Ishikawa (cell line): ENCODE measurements around the gene ACBD5.

Source experiments
- CEBPB ChIP-seq: IDR thresholded peaks from 2 replicates; pipeline ENCODE4 v1.6.1; 2012
- CREB1 ChIP-seq: IDR thresholded peaks from 2 replicates; pipeline ENCODE4 v1.6.1; 2012; ENCODE audit warnings: low read depth
- EGR1 ChIP-seq: IDR thresholded peaks from 2 replicates; pipeline ENCODE4 v1.6.1; 2012
- EP300 ChIP-seq: IDR thresholded peaks from 2 replicates; pipeline ENCODE4 v1.6.1; 2012; ENCODE audit warnings: borderline replicate concordance
- FOXM1 ChIP-seq: IDR thresholded peaks from 2 replicates; pipeline ENCODE4 v1.6.1; 2012; ENCODE audit warnings: low read depth, borderline replicate concordance
- NFIC ChIP-seq: IDR thresholded peaks from 2 replicates; pipeline ENCODE4 v1.6.1; 2012
- RAD21 ChIP-seq: IDR thresholded peaks from 2 replicates; pipeline ENCODE4 v1.6.1; 2012; ENCODE audit warnings: low read depth
- TAF1 ChIP-seq: IDR thresholded peaks from 2 replicates; pipeline ENCODE4 v1.6.1; 2012; ENCODE audit warnings: low read depth, mild to moderate bottlenecking
- TCF12 ChIP-seq: IDR thresholded peaks from 2 replicates; pipeline ENCODE4 v1.6.1; 2012; ENCODE audit warnings: low read depth
- TEAD4 ChIP-seq: IDR thresholded peaks from 2 replicates; pipeline ENCODE4 v1.6.1; 2012
- YY1 ChIP-seq: IDR thresholded peaks from 2 replicates; pipeline ENCODE4 v1.6.1; 2012; ENCODE audit warnings: low read depth
- ZBTB7A ChIP-seq: IDR thresholded peaks from 2 replicates; pipeline ENCODE4 v1.6.1; 2012; ENCODE audit warnings: low read depth
- TF ChIP-seq, protein P1 (sequence below): IDR thresholded peaks from 2 replicates; pipeline ENCODE4 v1.6.1; 2012
- TF ChIP-seq, protein P2 (sequence below): IDR thresholded peaks from 2 replicates; pipeline ENCODE4 v1.6.1; 2012; ENCODE audit warnings: low read depth, mild to moderate bottlenecking
- TF ChIP-seq, protein P3 (sequence below): IDR thresholded peaks from 2 replicates; pipeline ENCODE4 v1.6.1; 2012

ACBD5 gene

DNA sequence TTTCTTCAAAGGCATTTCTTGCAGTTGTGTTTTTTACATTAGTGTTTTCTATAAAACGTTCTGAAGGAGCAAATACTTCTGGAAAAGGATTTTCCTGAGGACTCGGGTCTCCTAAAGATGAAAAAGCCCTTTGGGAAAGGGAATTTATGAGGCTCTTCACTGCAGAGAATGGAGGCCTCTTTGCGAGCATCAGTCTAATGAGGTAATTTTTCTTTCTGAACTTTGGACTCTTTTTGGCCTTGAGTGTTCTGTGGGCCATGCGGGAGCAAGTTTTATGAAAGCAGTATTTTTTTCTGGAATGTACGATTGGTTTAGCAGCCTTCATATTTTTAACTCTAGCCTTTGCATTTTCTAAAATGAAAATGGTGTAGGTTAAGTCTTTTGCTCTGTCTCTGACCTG lies 6.4 kb upstream of the ACBD5 start:
- TF ChIP-seq RAD21 (no peak), CEBPB (no peak), YY1 (no peak), TAF1 (no peak), EP300 (no peak), NFIC (no peak), CREB1 (no peak), TEAD4 (no peak), ZBTB7A (no peak), TCF12 (no peak), EGR1 (no peak), FOXM1 (no peak)
- TF ChIP-seq, protein P1, sequence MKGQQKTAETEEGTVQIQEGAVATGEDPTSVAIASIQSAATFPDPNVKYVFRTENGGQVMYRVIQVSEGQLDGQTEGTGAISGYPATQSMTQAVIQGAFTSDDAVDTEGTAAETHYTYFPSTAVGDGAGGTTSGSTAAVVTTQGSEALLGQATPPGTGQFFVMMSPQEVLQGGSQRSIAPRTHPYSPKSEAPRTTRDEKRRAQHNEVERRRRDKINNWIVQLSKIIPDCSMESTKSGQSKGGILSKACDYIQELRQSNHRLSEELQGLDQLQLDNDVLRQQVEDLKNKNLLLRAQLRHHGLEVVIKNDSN = no peak
- TF ChIP-seq, protein P2, sequence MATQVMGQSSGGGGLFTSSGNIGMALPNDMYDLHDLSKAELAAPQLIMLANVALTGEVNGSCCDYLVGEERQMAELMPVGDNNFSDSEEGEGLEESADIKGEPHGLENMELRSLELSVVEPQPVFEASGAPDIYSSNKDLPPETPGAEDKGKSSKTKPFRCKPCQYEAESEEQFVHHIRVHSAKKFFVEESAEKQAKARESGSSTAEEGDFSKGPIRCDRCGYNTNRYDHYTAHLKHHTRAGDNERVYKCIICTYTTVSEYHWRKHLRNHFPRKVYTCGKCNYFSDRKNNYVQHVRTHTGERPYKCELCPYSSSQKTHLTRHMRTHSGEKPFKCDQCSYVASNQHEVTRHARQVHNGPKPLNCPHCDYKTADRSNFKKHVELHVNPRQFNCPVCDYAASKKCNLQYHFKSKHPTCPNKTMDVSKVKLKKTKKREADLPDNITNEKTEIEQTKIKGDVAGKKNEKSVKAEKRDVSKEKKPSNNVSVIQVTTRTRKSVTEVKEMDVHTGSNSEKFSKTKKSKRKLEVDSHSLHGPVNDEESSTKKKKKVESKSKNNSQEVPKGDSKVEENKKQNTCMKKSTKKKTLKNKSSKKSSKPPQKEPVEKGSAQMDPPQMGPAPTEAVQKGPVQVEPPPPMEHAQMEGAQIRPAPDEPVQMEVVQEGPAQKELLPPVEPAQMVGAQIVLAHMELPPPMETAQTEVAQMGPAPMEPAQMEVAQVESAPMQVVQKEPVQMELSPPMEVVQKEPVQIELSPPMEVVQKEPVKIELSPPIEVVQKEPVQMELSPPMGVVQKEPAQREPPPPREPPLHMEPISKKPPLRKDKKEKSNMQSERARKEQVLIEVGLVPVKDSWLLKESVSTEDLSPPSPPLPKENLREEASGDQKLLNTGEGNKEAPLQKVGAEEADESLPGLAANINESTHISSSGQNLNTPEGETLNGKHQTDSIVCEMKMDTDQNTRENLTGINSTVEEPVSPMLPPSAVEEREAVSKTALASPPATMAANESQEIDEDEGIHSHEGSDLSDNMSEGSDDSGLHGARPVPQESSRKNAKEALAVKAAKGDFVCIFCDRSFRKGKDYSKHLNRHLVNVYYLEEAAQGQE = no peak
- TF ChIP-seq, protein P3, sequence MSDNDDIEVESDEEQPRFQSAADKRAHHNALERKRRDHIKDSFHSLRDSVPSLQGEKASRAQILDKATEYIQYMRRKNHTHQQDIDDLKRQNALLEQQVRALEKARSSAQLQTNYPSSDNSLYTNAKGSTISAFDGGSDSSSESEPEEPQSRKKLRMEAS = no peak

DNA sequence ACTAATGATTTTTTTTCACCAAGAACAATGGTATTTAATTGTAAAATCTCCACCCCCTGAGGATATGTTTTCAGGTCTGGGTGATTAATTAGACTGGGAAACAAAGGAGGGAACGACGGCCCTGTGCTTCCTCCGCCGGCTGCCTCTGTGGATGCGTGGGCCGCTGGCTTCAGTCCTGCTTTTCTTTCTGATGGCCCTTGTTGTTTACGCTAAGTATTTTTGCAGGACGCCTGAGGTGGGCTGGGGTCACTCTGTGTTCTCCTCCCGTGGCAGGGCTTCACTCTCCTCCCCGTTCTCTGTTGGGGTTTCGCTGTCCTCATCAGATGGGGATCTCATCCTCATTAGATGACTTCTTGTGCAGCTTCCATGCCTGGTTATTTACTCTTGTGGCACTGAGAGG lies 5.2 kb upstream of the ACBD5 start:
- TF ChIP-seq CREB1 (no peak), TCF12 (no peak), CEBPB (no peak), YY1 (no peak), NFIC (no peak)
- TF ChIP-seq, protein P1 = no peak
- TF ChIP-seq, protein P2 = no peak

DNA sequence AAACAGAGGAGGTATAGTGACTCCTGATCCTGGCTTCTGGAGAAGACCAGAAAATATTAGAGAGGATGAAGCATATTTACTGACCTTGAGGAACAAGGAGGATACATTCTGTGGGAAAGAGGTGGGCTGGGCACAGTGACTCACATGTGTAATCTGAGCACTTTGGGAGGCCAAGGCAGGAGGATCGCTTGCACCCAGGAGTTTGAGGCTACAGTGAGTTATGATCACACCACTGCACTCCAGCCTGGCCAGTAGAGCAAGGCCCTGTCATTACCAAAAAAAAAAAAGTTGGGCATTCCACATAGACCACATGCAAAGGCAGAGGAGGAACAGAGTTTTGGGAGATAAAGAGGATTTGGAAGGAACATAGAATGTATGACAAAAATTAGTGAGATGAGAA lies 4.4 kb upstream of the ACBD5 start:
- TF ChIP-seq EGR1 (no peak), EP300 (no peak), TCF12 (no peak), RAD21 (no peak), CEBPB (no peak), CREB1 (no peak), FOXM1 (no peak), NFIC (no peak), TEAD4 (no peak), TAF1 (no peak), ZBTB7A (no peak), YY1 (no peak)
- TF ChIP-seq, protein P3 = no peak
- TF ChIP-seq, protein P1 = no peak
- TF ChIP-seq, protein P2 = no peak

DNA sequence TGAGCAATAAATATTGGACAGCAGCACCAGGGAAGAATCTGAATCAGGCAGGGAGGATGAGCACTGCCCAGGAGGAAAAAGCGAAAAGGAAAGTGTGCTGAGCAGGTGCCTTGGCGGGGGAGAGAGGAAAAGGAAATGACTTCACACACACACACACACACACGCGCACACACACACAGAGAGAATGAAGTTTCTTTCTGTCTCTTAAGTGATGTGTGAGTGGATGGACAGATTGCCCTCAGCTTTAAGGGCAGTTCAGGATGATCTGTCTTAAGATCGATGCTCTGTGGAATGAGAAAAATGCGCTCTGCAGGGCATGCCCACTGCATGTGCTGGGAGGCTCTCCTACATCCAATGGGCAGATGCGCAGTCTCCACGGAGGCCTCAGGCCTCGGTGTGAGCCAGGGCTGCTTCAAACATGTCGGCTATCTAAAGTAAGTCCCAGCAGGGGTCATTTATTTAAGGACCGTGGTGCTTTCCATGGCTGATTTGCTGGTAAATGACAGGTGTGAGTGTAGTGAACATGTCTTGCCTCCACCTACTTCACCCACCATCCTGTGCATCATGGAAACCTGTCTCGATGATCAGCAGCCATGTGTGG lies 2.5 kb upstream of the ACBD5 start:
- TF ChIP-seq ZBTB7A (no peak), TEAD4 (peak; percentile 37; the same call in 1 of the 2 replicates), YY1 (no peak), EP300 (no peak), TCF12 (0 out of 2 replicates have a peak, but pooled peaks have one; percentile 10), CEBPB (no peak), TAF1 (peak; percentile 43; the same call in 1 of the 2 replicates), NFIC (no peak), CREB1 (peak; percentile 54; the same call in 1 of the 2 replicates), RAD21 (no peak)
- TF ChIP-seq, protein P1 = no peak
- TF ChIP-seq, protein P2 = no peak
- TF ChIP-seq, protein P3 = peak; percentile 76
